Panc1 (cell line): ENCODE results near the gene SHANK2.

Experiments
- CTCF ChIP-seq: fragments of 450-650 bp; IDR thresholded peaks from 2 replicates; pipeline ENCODE4 v1.5.1; 2017; ENCODE audit warnings: mild to moderate bottlenecking
- TCF7L2 ChIP-seq: IDR thresholded peaks from 2 replicates; pipeline ENCODE4 v1.6.1; 2011; ENCODE audit warnings: mild to moderate bottlenecking, low read depth, low read length, inconsistent platforms

GRCh38 chr11:71242391-71242790 is 10.0 kb downstream of the SHANK2 start:
- TF ChIP-seq CTCF (no peak), TCF7L2 (no peak)
